RPMI7951 (cell line): ENCODE results near the gene FERMT1. TPM values are rescaled to one million over a fixed set of nuclear protein-coding genes. Genes with fewer than 3 reads are reported as not detected.
A peak's percentile ranks its signal among the peaks of the same experiment; 100 is the strongest.
"Not testable (repeated sequence)": the region's sequence is repeated elsewhere in the genome, so short reads cannot be mapped to it uniquely, and the experiment has no call there.

ENCODE experiments used
- DNase-seq: peaks from one replicate; pipeline ENCODE4 v3.0.0-alpha.2; 2012; ENCODE audit warnings: low read depth
- total RNA-seq: library from RNA; depleted of rRNA; stranded (reverse); fragments of >200 nt; shearing (Covaris generic); gene quantifications from 2 replicates; pipeline ENCODE4 v1.2.3, GENCODE V29; 2014; rRNA removed

FERMT1 gene
- total RNA-seq, 1 experiment from 2014 or later, result 6.4 TPM

DNA sequence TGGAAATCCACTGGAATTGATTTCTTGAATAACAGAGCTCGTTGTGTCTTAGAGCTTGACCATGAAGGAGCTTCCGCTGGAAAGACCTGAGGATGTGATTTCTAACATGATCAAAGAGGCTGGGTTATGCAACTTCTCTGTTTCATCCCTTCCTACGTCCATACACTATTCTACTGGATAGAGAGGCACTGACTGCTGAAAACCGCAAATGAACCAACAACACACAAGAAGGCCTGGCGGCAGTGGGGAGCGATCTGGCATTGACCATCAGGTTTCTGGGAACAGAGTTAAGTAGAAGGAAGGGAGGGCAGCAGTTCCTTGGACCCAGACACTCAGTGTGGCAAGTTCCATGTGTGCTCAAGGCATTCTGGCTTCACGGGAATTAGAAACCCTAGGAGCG is 82.3 kb downstream of the FERMT1 start:
- no peak for DNase-seq

DNA sequence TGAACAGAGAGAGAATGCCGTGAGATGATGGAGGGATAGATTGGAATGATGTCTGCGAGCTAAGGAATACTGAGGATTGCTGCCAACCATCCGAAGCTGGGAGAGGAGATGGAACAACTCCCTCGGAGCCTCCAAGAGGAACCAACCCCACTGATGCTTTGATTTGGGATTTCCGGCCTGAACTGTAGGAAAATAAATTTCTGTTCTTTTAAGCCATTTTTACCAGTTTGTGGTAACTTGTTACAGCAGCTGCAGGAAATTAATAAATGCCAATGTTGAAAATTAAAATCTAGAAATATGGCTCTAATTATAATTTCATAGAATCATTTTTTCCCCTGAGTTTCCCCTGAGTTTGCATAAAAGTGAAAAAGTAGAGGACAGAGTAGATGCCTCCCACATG is 83.1 kb downstream of the FERMT1 start:
- DNase-seq, result no peak

DNA sequence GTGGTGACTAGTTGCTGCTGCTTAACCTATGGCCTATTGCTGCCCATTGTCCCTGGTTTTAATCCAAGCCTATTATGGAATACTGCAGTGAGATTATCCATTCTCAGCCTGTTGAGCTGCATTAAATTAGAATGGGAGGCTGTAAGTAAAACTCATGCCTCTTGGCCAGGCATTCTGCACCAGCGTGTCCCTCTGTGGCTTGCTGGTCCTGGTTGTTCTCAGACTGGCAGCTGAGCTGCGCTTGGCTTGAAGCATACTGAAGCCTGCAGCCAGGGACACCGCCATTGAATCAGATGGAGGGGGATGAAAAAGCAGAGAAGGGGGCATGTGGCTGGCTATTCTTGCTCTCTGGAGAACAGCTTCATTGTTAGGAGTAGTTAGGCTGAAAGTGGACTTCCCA is 84.6 kb downstream of the FERMT1 start:
- DNase-seq, result no peak

DNA sequence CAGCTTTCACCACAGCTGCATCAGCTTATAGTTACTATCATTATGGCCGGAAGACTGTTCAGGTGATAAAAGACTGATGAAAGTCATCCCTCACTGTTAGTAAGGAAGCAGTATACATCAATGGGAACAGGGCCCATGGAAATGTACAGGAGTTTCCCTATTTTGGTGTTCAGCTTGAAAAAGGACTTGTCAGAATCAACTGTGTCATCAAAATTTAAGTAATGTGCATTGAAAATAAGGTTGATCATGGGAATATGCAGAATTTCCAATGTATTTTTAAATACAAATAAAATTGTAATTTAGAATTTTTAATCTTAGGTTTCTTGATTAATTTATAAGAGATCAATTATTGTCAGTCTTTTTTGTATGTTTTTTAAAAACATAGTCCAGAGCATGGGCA is 85.7 kb downstream of the FERMT1 start:
- no peak for DNase-seq

DNA sequence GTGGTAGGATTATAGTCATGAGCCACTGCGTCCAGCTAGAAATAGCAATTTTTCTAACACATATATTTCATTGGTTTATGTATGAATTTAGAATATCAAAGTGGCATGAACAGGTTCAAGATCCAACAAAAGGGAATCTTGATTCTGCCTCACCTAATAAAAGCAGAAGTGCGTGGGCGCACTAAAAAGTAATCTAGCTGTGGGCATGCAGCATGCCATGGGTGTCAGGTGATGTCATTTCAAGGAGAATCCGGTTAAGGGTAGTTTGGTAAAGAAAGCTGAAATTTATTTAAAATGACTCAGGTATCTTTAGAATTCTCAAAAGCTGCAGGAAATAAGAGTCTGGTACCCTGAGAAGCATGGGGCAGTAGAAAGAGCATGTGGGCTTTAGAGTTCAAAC is 86.6 kb downstream of the FERMT1 start:
- DNase-seq, result no peak

DNA sequence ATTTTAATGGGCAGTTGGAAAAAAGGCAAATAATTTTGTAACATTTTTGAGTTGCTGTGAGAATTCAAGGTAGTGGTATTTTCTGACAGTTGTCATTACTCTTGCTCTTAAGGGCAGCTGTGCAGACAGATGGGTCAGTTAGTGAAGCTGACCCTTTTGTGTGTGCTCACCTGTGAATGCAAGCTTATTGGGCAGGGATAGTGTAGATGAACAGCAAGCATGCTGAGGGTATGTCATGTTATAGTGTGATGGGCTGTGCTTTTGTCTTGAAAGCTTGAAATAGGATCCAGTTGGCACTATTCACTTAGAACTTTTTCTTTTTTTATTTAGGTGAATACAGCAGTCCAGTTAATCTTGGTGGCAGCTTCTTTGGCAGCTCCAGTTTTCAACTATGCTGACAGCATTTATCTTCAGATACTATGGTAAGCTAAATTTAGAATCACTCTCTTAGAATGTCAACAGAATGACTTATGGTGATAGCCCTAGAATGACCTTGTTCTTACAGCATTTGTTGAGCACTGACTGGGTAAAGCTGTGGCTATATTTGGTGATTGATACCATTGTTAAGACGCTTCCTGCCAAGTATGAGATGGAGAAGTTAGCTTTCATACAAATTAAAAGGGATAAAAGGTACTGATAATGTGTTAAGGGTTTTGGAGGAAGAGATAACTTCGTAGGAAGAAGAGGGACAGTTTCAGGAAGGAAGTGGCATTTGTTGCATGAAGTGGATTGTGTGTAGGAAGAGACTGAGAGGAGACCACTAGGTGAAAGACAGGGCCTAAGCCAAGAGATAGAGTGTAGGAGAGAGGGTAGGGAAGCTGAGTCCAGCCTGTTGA is 88.5 kb downstream of the FERMT1 start:
- no peak for DNase-seq

DNA sequence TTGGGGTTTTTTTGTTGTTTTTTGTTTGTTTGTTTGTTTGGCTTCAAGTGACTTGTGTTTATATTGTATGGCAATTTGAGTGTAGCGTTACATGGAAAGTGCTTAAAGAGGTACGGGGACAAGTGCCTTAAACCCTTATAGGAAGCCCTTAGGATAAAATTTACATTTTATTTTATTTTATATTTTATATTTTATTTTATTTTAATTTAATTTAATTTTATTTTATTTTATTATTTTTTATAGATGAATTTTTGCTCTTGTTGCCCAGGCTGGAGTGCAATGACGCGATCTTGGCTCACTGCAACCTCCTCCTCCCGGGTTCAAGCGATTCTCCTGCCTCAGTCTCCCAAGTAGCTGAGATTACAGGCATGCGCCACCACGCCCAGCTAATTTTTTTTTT is 89.9 kb downstream of the FERMT1 start:
- not testable (repeated sequence) for DNase-seq

DNA sequence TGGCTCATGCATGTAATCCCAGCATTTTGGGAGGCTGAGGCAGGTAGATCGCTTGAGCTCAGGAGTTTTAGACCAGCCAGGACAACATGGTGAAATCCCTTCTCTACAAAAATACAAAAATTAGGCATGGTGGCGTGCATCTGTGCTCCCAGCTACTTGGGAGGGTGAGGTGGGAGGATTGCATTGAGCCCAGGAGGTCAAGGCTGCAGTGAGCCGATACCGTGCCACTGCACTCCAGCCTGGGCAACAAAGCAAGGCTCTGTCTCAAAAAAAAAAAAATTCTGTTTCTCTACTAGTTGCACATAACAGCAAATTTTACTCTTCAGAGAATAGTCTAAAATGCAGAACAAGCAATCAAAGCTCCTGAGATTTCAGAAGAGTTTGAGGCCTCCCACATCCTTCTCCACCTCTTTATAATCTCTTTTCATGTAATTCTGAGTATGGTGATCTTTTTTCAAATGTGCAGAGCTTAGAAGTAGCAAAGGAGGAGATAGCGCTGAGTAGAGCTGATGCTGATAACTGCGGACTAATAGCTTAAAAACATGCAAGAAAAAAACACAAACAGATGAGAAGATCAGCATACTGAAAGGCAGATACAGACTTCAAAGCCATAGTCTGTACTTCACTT is 92.3 kb downstream of the FERMT1 start:
- no peak for DNase-seq

DNA sequence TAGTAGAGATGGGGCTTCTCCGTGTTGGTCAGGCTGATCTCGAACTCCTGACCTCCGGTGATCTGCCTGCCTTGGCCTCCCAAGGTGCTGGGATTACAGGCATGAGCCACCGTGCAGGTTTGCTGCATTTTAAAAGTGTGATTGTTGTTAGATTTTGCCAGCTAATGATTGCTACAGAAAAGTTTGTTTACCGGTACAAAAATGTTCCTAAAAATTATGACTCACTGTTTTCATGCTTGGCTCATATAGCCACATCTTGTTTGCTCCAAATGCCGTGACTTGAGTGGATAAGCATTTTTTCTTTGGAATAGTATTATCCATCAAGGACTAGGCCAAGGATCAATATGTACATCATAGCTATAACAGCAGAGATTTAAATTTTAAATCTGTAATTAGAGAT is 93.3 kb downstream of the FERMT1 start:
- no peak for DNase-seq

DNA sequence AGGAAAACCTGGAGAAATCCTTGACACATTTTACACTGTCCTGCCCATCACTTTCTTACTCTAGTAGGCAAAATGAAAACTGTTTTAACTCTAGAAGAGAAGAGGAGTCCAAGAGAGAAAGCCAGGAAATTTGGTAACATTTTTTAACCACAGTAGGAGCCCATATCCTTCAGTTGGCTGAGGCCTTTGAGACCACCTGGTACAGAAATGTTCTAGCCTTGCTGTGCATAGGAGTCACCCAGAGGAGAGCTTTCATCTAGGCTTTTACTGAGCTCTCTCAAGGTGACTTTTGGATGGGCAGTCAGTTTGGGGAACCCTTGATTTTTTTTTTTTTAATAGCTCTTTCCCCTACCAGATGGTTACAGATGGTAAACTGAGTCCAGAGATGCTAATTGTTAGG is 94.0 kb downstream of the FERMT1 start:
- DNase-seq, result no peak

DNA sequence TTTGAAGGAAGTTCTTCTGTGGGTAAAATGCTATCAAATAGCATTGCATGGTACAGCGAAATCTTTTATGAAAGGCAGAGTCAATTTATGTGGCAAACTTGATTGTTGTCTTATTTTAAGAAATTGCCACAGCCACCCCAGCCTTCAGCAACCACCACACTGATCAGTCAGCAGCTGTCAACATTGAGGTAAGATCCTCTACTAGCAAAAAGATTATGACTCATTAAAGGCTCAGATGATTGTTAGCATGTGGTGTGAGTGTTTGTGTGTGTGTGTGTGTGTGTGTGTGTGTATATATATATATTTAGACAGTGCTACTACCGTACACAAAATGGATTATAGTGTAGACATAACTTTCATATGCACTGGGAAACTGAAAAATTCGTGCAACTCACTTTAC is 96.8 kb downstream of the FERMT1 start:
- DNase-seq, result peak; percentile 79

Other genes with a start within 250 kb of the FERMT1 start
- 0.36 and 0.39 TPM in 2 replicates for gene CHGB, start 211.5 kb downstream of the FERMT1 start, total RNA-seq
- 20.9 and 21.9 TPM in 2 replicates for gene TRMT6, start 172.5 kb downstream of the FERMT1 start, total RNA-seq
- gene MCM8, start 172.4 kb downstream of the FERMT1 start, total RNA-seq, result 47.8 and 53.3 TPM in 2 replicates
- 87.8 and 108 TPM in 2 replicates for gene CRLS1, start 116.9 kb downstream of the FERMT1 start, total RNA-seq
- gene LRRN4, start 69.0 kb downstream of the FERMT1 start, total RNA-seq, result not detected in 2 replicates